ENCODE data around the gene LMX1A. TPM values are rescaled to one million over a fixed set of nuclear protein-coding genes. Genes with fewer than 3 reads are reported as not detected.

The LMX1A gene
- total RNA-seq, 1 donor from 2014 or later = not detected

- TF ChIP-seq CTCF (conservative IDR thresholded peaks at IDR 0.05; ENCODE audit: low read depth, low read length) = no peak
These were observed 138.6 kb downstream of the LMX1A start for GRCh38 chr1:165217958-165218357.

GRCh38 chr1:165216254-165216653 is 140.3 kb downstream of the LMX1A start:
- no peak for DNase-seq (ENCODE audit: low read depth)
- TF ChIP-seq CTCF (conservative IDR thresholded peaks at IDR 0.05; ENCODE audit: low read depth, low read length) = no peak

More at GRCh38 chr1:165217958-165218357, 138.6 kb downstream of the LMX1A start:
- H3K4me3 ChIP-seq (ENCODE audit: low read depth, low read length) = no peak overlapping the region
- DNase-seq (ENCODE audit: low read depth) = no peak

GRCh38 chr1:165215676-165216075 is 140.8 kb downstream of the LMX1A start:
- H3K4me3 ChIP-seq (ENCODE audit: low read depth, low read length) = no peak overlapping the region
- TF ChIP-seq CTCF (conservative IDR thresholded peaks at IDR 0.05; ENCODE audit: low read depth, low read length) = no peak
- DNase-seq (ENCODE audit: low read depth) = no peak

More at GRCh38 chr1:165216254-165216653, 140.3 kb downstream of the LMX1A start:
- no peak overlapping the region for H3K4me3 ChIP-seq (ENCODE audit: low read depth, low read length)

- no peak overlapping the region for H3K4me3 ChIP-seq (ENCODE audit: low read depth, low read length)
- no peak for DNase-seq (ENCODE audit: low read depth)
- TF ChIP-seq CTCF (conservative IDR thresholded peaks at IDR 0.05; ENCODE audit: low read depth, low read length) = no peak
These were observed 144.3 kb downstream of the LMX1A start for GRCh38 chr1:165212229-165212628.

- TF ChIP-seq CTCF (conservative IDR thresholded peaks at IDR 0.05; ENCODE audit: low read depth, low read length) = no peak
- no peak for DNase-seq (ENCODE audit: low read depth)
- H3K4me3 ChIP-seq (ENCODE audit: low read depth, low read length) = no peak overlapping the region
These were observed 148.5 kb downstream of the LMX1A start for GRCh38 chr1:165207853-165208515.

GRCh38 chr1:165205145-165205544 is 151.4 kb downstream of the LMX1A start:
- no peak for TF ChIP-seq CTCF (conservative IDR thresholded peaks at IDR 0.05; ENCODE audit: low read depth, low read length)
- no peak overlapping the region for H3K4me3 ChIP-seq (ENCODE audit: low read depth, low read length)
- DNase-seq (ENCODE audit: low read depth) = no peak

- no peak for TF ChIP-seq CTCF (conservative IDR thresholded peaks at IDR 0.05; ENCODE audit: low read depth, low read length)
- no peak for DNase-seq (ENCODE audit: low read depth)
- no peak overlapping the region for H3K4me3 ChIP-seq (ENCODE audit: low read depth, low read length)
These were observed 152.0 kb downstream of the LMX1A start for GRCh38 chr1:165204548-165204947.

Measured in epithelial cell of proximal tubule (primary cell).